A549 treated with GW870086 at 1 μM for 4 hours (cell line): ENCODE results near the gene NR2E1. TPM values are rescaled to one million over a fixed set of nuclear protein-coding genes. Genes with fewer than 3 reads are reported as not detected.

ENCODE experiments used
- total RNA-seq: library from RNA; stranded (reverse); fragments of 200-300 nt; extraction: Qiagen RNA extraction; gene quantifications from 5 replicates; pipeline ENCODE4 v1.2.3, GENCODE V29; 2022; ENCODE audit warnings: low read depth

The NR2E1 gene
- 0.06 TPM in 1 of 5 replicates, not detected in the others for total RNA-seq

GRCh38 chr6:108165714-108166663 is at the start of gene NR2E1:
Gene NR2E1 (plus strand): TSS chr6:108166022. CDS start chr6:108166766, 744 bp downstream.

Other genes starting within 250 kb of the NR2E1 start
- 19.6 to 23.9 TPM (median 21.6 TPM) in 5 replicates for gene SEC63, start 207.8 kb upstream of the NR2E1 start, total RNA-seq
- 16.3 to 25.9 TPM (median 24.3 TPM) in 5 replicates for gene OSTM1, start 91.3 kb upstream of the NR2E1 start, total RNA-seq
- gene SNX3, start 95.0 kb downstream of the NR2E1 start, total RNA-seq: 73.4 to 115 TPM (median 112 TPM) in 5 replicates
- 1.2 to 2.6 TPM (median 1.5 TPM) in 5 replicates for gene AFG1L, start 129.0 kb downstream of the NR2E1 start, total RNA-seq